H9 (cell line): Measurements from ENCODE around the gene TNFSF4. TPM values are rescaled to one million over a fixed set of nuclear protein-coding genes. Genes with fewer than 3 reads are reported as not detected.

ENCODE experiments used
- DNase-seq: peaks from one replicate; pipeline ENCODE4 v3.0.0-alpha.2; 2017
- H2AFZ ChIP-seq: one replicate; pipeline ENCODE4 v1.6.1; 2013; ENCODE audit warnings: mild to moderate bottlenecking, low read length, control low read depth, moderate library complexity
- H2AK5ac ChIP-seq: 2 replicates; pipeline ENCODE4 v1.6.1; 2013; ENCODE audit warnings: low read length, control low read depth, mixed read lengths; ENCODE audit not compliant: insufficient read length
- H2BK120ac ChIP-seq: one replicate; pipeline ENCODE4 v1.6.1; 2013; ENCODE audit warnings: low read depth, mild to moderate bottlenecking, low read length, control low read depth, inconsistent platforms; ENCODE audit not compliant: poor library complexity, severe bottlenecking
- H2BK12ac ChIP-seq: 2 replicates; pipeline ENCODE4 v1.6.1; 2013; ENCODE audit warnings: low read length, control low read depth, mixed read lengths, low read depth; ENCODE audit not compliant: insufficient read length
- H2BK15ac ChIP-seq: 2 replicates; pipeline ENCODE4 v1.6.1; 2013; ENCODE audit warnings: low read depth, low read length, control low read depth
- H2BK20ac ChIP-seq: one replicate; pipeline ENCODE4 v1.6.1; 2013; ENCODE audit warnings: low read depth, mild to moderate bottlenecking, low read length, control low read depth, inconsistent platforms; ENCODE audit not compliant: poor library complexity, severe bottlenecking
- H2BK5ac ChIP-seq: 2 replicates; pipeline ENCODE4 v1.6.1; 2013; ENCODE audit warnings: low read length, control low read depth, mixed read lengths; ENCODE audit not compliant: insufficient read length
- H3K14ac ChIP-seq: 2 replicates; pipeline ENCODE4 v1.6.1; 2013; ENCODE audit warnings: low read length, control low read depth; ENCODE audit not compliant: insufficient read depth
- H3K18ac ChIP-seq: 2 replicates; pipeline ENCODE4 v1.6.1; 2013; ENCODE audit warnings: low read depth, mild to moderate bottlenecking, mixed read lengths, low read length, control low read depth; ENCODE audit not compliant: insufficient read length
- H3K23ac ChIP-seq: 2 replicates; pipeline ENCODE4 v1.6.1; 2013; ENCODE audit warnings: low read length, control low read depth, mixed read lengths, low read depth; ENCODE audit not compliant: insufficient read length
- H3K23me2 ChIP-seq: 2 replicates; pipeline ENCODE4 v1.6.1; 2013; ENCODE audit warnings: low read depth, mild to moderate bottlenecking, mixed read lengths, low read length, control low read depth; ENCODE audit not compliant: insufficient read length, poor library complexity, severe bottlenecking
- H3K27ac ChIP-seq: 2 replicates; pipeline ENCODE4 v1.5.1; 2013; ENCODE audit warnings: low read length, control low read depth, mixed read lengths, low read depth; ENCODE audit not compliant: insufficient read length
- H3K27me3 ChIP-seq: 2 replicates; pipeline ENCODE4 v1.6.1; 2013; ENCODE audit warnings: low read length, control low read depth, inconsistent platforms; ENCODE audit not compliant: insufficient read depth
- H3K4ac ChIP-seq: 2 replicates; pipeline ENCODE4 v1.6.1; 2013; ENCODE audit warnings: low read depth, mild to moderate bottlenecking, control low read depth, inconsistent platforms, low read length, moderate library complexity
- H3K4me1 ChIP-seq: 2 replicates; pipeline ENCODE4 v1.6.1; 2013; ENCODE audit warnings: low read length, control low read depth, inconsistent platforms; ENCODE audit not compliant: insufficient read depth
- H3K4me2 ChIP-seq: 2 replicates; pipeline ENCODE4 v1.6.1; 2013; ENCODE audit warnings: low read length, control low read depth, mixed read lengths; ENCODE audit not compliant: insufficient read length, insufficient read depth
- H3K56ac ChIP-seq: 2 replicates; pipeline ENCODE4 v1.6.1; 2013; ENCODE audit warnings: low read depth, mild to moderate bottlenecking, mixed read lengths, low read length, control low read depth; ENCODE audit not compliant: insufficient read length
- H3K79me1 ChIP-seq: 2 replicates; pipeline ENCODE4 v1.6.1; 2013; ENCODE audit warnings: low read depth, mild to moderate bottlenecking, moderate library complexity, low read length, control low read depth, inconsistent platforms; ENCODE audit not compliant: insufficient read depth, poor library complexity, severe bottlenecking
- H3K79me2 ChIP-seq: 2 replicates; pipeline ENCODE4 v1.6.1; 2013; ENCODE audit warnings: low read length, control low read depth, inconsistent platforms; ENCODE audit not compliant: insufficient read depth
- H3K9ac ChIP-seq: 2 replicates; pipeline ENCODE4 v1.6.1; 2013; ENCODE audit warnings: low read length, control low read depth, mixed read lengths; ENCODE audit not compliant: insufficient read length; ENCODE audit errors: extremely low read depth
- H3K9me3 ChIP-seq: one replicate; pipeline ENCODE4 v1.6.1; 2013; ENCODE audit warnings: low read depth, low read length, inconsistent platforms; ENCODE audit not compliant: control insufficient read depth
- H3T11ph ChIP-seq: one replicate; pipeline ENCODE4 v1.6.1; 2013; ENCODE audit warnings: mild to moderate bottlenecking, low read length, control low read depth, inconsistent platforms
- H4K20me1 ChIP-seq: one replicate; pipeline ENCODE4 v1.6.1; 2013; ENCODE audit not compliant: control insufficient read depth, insufficient read length, insufficient read depth
- H4K5ac ChIP-seq: 2 replicates; pipeline ENCODE4 v1.6.1; 2013; ENCODE audit warnings: low read depth, mild to moderate bottlenecking, mixed read lengths, low read length, control low read depth; ENCODE audit not compliant: insufficient read length
- H4K8ac ChIP-seq: replicated peaks from 2 replicates; pipeline ENCODE4 v1.6.1; 2013; ENCODE audit warnings: low read length, control low read depth, mixed read lengths, low read depth; ENCODE audit not compliant: insufficient read length
- H4K91ac ChIP-seq: 2 replicates; pipeline ENCODE4 v1.6.1; 2013; ENCODE audit warnings: low read depth, mild to moderate bottlenecking, moderate library complexity, mixed read lengths, low read length, control low read depth; ENCODE audit not compliant: insufficient read length
- H3K27ac Mint-ChIP-seq, 3 experiments: 2 replicates in 2 of 3; 3 replicates in 1 of 3; pipeline ENCODE4 v1.8.0; 2020 to 2021; ENCODE audit warnings: mixed read lengths in 3 of 3, mild to moderate bottlenecking in 1 of 3, moderate library complexity in 1 of 3
- H3K27me3 Mint-ChIP-seq: 2 replicates; pipeline ENCODE4 v1.8.0; 2021; ENCODE audit warnings: low read depth, mild to moderate bottlenecking, moderate library complexity, mixed read lengths
- H3K36me3 Mint-ChIP-seq, 3 experiments: 2 replicates in 2 of 3; 3 replicates in 1 of 3; pipeline ENCODE4 v1.8.0; 2020 to 2021; ENCODE audit warnings: low read depth in 3 of 3, mixed read lengths in 3 of 3; ENCODE audit not compliant: insufficient read depth in 1 of 3
- H3K4me1 Mint-ChIP-seq, 2 experiments: 2 replicates each; pipeline ENCODE4 v1.8.0; 2020; ENCODE audit warnings: mixed read lengths in 2 of 2
- H3K4me3 Mint-ChIP-seq, 2 experiments: 2 replicates in 1 of 2; 3 replicates in 1 of 2; pipeline ENCODE4 v1.8.0; 2020 to 2021; ENCODE audit warnings: mild to moderate bottlenecking in 2 of 2, mixed read lengths in 2 of 2, moderate library complexity in 1 of 2
- H3K9me3 Mint-ChIP-seq, 2 experiments: 2 replicates in 1 of 2; 3 replicates in 1 of 2; pipeline ENCODE4 v1.8.0; 2020; ENCODE audit warnings: mild to moderate bottlenecking in 2 of 2, mixed read lengths in 2 of 2, moderate library complexity in 1 of 2
- CTCF ChIP-seq: fragments of 200-600 bp; sonication (generic); conservative IDR thresholded peaks from 3 replicates; pipeline ENCODE4 v1.8.0; 2021; ENCODE audit warnings: antibody characterized with exemption, mild to moderate bottlenecking
- WGBS: extraction: QIAGEN DNeasy Blood & Tissue Kit; methylation state at CpG from one replicate; pipeline ENCODE4 v1.1.7; 2013; ENCODE audit warnings: missing lambda C conversion rate, low lambda C conversion rate, mixed read lengths; ENCODE audit not compliant: insufficient read length; ENCODE audit errors: extremely low coverage; 5-methylcytosine and 5-hydroxymethylcytosine counted together
- total RNA-seq: library from RNA; stranded (reverse); gene quantifications from 2 replicates; pipeline ENCODE4 v1.2.1, GENCODE V29; 2021

Gene TNFSF4
- total RNA-seq, 1 experiment from 2014 or later = 0.28 TPM

- Histone ChIP-seq H3K4me1 (no peaks in the 10 kb centered on the region), H2BK5ac (no peak overlapping the region), H3K23ac (no peak overlapping the region), H3K79me2 (no peaks in the 10 kb centered on the region), H3K18ac (no peak overlapping the region), H3K14ac (no peak overlapping the region), H2AFZ (no peak overlapping the region), H4K20me1 (no peaks in the 10 kb centered on the region), H3K79me1 (no peaks in the 10 kb centered on the region), H3K9ac (no peak overlapping the region), H2AK5ac (no peak overlapping the region), H3K23me2 (no peaks in the 10 kb centered on the region), H2BK120ac (no peak overlapping the region), H3K4ac (no peak overlapping the region), H4K8ac (no peak overlapping the region), H3K27me3 (no peaks in the 10 kb centered on the region), H3T11ph (no peak overlapping the region), H2BK15ac (no peak overlapping the region), H2BK12ac (no peak overlapping the region), H4K5ac (no peak overlapping the region), H3K4me2 (no peak overlapping the region), H4K91ac (no peak overlapping the region), H3K27ac (no peak overlapping the region), H3K56ac (no peak overlapping the region), H2BK20ac (no peak overlapping the region), H3K9me3 (no peaks in the 10 kb centered on the region)
- Mint-ChIP-seq H3K27me3 (no peaks in the 10 kb centered on the region), H3K9me3 (peaks cover 0 to 3% of the 10 kb centered on the region in 2 experiments; a peak in 3 of 5 replicates), H3K4me1 (no peaks in the 10 kb centered on the region), H3K27ac (no peak overlapping the region), H3K4me3 (no peak overlapping the region), H3K36me3 (no peaks in the 10 kb centered on the region)
- no peak for DNase-seq
- TF ChIP-seq CTCF = no peak
- WGBS = no CpG with 5 or more reads among the region's 3 CpGs
Observed at GRCh38 chr1:173139706-173140105, 67.4 kb downstream of the TNFSF4 start.
